RCC 7860 (cell line): ENCODE measurements around the gene TRIM9.

Experiments
- DNase-seq: peaks from one replicate; pipeline ENCODE4 v3.0.0-alpha.2; 2015; ENCODE audit warnings: low spot score
- FAIRE-seq: peaks from 2 replicates; lab custom pipeline; 2012; peaks lifted over from hg19 to GRCh38; lab: Jason Lieb, UNC

The TRIM9 gene

GRCh38 chr14:51093371-51094281 lies 1.3 kb downstream of the TRIM9 start:
- DNase-seq (peak; percentile 12), FAIRE-seq (no peak)

DNA sequence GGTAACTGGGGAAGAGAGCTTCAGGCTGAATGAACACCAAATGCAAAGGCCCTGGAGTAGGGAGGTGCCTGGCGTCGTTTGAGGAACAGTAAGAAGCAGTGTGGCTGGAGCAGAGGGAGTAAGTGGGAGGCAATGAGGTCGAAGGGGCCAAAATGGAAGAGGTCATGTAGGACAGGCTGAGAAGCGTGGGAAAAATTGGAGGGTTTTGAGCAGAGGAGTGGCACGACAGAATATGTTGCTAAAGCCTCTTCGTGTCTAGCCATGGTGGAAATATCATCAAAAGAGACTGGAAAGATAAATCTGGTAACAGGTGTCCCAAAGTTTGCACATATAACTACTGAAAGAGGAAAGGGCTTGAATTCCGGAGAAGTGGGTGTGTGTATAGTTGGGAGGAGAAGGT lies 1.9 kb downstream of the TRIM9 start:
- DNase-seq (no peak), FAIRE-seq (no peak)

DNA sequence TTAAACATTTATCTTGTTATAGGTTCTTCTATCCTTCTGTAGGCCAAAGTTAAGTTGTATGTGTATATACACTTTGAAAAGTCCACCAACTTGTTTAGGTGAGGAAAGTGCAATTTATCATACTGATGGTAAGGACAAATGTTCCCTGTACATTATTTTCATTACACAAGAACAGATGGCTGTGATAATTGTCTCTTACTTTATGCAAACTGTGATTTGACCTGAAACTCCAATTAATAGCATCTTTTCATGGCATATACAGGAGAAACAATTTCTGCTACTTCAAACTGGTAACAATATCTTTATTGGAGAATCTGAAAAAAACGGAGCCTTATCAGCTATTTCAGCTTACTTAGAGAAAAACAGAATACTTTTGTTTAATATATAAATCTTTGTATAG lies 5.6 kb downstream of the TRIM9 start:
- DNase-seq, result no peak
- FAIRE-seq, result no peak

GRCh38 chr14:51087031-51087441 lies 7.9 kb downstream of the TRIM9 start:
- peak; percentile 17 for DNase-seq

DNA sequence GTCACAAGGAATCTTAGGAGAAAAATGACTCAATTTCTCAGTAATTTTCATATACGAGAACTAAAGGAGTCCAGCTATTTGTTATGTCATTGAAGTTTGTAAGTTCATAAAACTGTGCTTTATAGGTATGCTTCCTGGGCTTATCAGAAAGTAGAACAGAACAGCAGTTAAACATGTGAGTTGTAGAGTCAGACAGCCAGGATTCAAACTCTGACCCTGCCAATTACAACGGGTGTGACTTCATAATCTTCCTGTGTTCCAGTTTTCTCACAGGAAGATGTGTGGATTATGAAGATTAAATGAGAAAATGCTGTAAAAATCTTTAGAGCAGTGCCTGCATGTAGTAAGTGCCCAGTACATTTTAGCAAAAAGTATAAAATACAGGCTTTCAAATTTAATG lies 8.9 kb downstream of the TRIM9 start:
- FAIRE-seq (no peak), DNase-seq (no peak)

More at GRCh38 chr14:51087031-51087441, 7.9 kb downstream of the TRIM9 start:
- no peak for FAIRE-seq

- no peak for FAIRE-seq
- no peak for DNase-seq
Observed at GRCh38 chr14:51084962-51085361, 9.9 kb downstream of the TRIM9 start.

DNA sequence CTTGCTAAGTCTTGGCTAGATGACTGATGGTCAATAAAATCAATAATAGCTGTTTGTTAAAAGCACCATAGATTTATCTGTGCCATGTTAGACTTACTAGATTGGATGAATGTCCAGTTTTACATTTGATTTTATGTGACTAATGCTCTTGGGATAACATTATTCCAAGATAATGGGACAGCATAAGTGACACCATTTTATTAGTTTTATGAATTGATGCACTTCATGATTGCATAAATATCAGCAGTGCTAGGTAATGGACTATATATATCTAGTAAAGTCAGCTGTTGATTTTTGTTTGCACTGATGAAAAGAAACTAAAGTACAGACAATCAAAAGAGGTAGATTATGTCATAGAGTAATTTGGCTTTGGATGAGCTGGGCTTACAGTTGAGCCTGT lies 10.4 kb downstream of the TRIM9 start:
- no peak for DNase-seq
- no peak for FAIRE-seq

DNA sequence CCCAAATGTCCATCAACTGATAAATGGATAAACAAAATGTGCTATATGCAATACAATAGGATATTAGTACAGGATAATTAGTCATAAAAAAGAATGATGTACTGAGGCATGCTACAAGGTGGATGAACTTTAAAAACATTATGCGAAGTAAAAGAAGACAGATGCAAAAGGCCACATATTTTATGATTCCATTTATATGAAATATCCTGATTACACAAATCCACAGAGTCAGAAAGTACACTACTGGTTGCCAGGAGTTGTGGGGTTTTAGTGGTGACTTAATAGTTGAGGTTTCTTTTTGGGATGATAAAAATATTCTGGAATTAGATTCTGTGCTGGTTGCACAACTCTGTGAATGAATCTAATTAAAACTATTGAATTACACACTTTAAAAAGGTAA lies 12.6 kb downstream of the TRIM9 start:
- FAIRE-seq (no peak), DNase-seq (no peak)

- FAIRE-seq (no peak), DNase-seq (no peak)
Observed at GRCh38 chr14:51081712-51082111, 13.2 kb downstream of the TRIM9 start.

DNA sequence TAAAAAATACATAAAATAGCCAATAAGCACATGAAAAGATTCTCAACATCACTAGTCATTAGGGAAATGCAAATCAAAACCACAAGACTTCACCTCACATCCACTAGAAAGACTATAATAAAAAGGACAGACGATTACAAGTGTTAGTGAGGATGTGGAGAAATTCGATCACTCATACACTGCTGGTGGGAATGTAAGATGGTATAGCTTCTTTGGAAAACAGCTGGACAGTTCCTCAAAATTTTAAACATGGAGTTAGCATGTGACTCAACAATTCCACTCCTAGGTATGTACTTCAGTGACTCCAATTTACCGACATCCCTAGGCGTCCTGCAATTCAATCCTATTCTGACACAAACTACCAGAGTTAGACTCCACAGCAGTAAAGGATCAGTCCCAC lies 13.7 kb downstream of the TRIM9 start:
- DNase-seq (no peak), FAIRE-seq (no peak)

DNA sequence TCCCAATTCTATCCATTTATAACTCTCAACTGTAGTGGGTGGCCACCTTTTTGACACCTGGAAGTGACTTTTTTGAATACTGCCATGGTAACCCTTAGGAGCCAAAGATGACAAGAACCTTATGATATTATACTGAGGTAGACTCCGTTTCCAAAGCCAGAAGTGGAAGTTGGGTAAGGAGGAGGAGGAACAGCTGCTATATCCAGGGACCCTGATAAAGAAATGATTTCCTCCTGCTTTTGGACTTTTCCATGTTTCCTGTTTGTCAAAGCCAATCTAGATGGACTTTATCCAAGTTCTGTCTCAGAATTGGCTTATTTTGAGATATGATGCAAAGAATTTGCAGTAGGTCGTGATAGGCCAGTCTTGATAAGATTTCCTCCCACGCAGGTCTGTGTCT lies 14.3 kb downstream of the TRIM9 start:
- FAIRE-seq, result no peak

DNA sequence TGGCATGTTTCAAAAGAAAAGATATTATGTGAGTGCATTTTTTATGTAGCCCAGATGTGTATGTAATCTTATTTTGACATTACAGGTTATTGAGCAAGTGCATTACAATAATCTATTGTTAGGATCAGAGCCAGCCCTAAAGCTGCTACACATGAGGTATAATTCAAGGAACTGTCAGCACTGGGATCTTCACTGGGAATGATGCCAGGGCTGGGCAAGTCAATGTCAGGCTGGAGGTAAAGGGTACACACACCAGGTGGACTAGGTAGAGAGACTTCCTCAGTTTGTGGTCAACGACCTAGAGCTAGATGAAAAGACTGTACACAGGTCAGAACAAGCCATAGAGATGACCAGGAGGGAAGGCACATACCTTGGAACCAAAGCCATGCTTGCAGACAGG lies 15.4 kb downstream of the TRIM9 start:
- no peak for FAIRE-seq

More for the DNA sequence above, 14.3 kb downstream of the TRIM9 start:
- no peak for DNase-seq

DNA sequence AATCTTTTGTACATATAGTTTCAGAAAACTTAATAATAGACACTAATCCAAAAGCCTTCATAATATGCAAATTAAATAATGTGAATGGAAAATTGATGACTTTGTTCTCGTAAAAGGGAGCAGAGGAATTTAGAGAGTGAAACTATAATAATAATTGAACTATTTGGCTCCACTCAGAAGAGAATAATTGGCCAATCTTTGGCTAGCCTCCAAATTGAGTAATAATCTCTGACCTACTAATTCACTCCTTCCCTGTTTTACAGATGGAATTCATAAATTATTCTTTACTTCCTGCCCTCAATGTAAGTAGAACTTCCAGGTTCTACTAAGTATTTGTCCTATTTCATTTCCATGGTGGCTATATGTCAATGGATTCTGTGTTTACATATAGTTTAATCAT lies 15.8 kb downstream of the TRIM9 start:
- FAIRE-seq (no peak), DNase-seq (no peak)

More for the DNA sequence above, 15.4 kb downstream of the TRIM9 start:
- no peak for DNase-seq

DNA sequence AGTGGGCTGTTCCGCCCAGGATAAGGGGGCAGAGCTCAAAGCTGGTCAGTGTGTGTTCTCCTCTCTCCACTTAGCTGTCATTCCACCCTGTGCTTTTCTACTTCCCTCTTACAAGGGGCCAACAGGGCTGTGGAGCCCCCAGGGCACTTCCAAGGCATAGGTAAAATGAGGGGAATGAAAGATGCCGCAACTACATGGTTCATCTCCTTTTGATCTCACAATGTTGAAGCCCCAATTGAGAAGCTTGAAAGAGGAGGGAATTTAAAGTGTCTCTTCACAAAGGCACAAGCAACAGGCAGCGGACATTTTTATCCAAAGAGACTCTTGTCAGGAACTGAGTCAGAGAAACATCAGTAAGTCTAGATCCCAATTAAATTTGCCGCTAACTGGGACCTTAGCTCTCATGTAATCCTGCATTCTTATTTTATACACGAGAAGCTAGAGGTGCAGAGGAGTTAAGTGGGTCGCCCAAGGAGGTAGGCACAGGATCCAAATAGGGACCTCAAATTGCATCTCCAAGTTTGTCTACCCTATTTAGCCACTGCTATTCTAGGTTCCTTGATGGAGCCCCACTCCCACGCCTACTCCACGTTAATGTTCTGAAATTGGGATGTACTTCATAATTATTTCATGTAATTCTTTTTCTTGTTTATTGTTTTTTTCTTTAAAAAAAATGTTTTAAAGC lies 20.1 kb downstream of the TRIM9 start:
- FAIRE-seq, result no peak

DNA sequence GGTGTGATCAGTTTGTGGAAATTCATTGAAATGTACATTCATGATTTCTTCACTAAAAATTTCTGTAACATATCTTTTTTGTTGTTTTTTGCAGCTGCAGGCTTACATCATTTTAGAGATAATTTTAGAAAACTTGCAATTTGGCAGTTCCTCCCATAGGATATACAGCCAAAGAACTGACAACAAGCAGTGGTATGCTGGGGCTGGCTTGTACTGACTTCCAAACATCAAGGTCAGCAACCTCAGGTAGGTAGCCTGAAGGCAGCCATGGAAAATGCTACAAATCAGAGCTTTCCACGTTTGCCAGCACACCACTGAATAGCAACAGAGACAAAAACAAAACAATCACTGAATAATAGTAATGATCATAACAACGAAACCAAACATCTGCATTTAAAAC lies 21.2 kb downstream of the TRIM9 start:
- no peak for FAIRE-seq

More for the DNA sequence above, 20.1 kb downstream of the TRIM9 start:
- no peak for DNase-seq

GRCh38 chr14:51072976-51073375 lies 21.9 kb downstream of the TRIM9 start:
- FAIRE-seq, result no peak
- DNase-seq, result no peak

More for the DNA sequence above, 21.2 kb downstream of the TRIM9 start:
- no peak for DNase-seq

DNA sequence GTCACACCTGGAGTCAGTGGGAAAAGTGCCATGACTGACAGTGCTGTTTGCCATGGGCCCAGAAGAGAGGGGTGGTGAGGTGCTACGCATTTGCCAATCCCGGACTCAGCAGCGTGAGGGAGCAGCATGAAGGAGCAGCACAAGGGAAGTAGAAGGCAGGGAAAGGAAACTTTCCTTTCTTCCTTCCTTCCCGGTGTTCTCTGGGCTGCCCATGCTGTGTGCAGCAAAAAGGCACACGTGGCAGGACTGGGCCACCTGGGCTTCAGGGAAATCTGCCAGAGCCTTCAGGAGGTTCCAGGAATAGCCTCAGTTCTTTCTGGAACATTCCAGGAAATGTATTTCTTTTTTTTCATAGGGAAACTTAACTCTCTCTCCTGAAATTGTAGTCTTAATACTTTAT lies 23.0 kb downstream of the TRIM9 start:
- no peak for DNase-seq
- FAIRE-seq, result no peak

DNA sequence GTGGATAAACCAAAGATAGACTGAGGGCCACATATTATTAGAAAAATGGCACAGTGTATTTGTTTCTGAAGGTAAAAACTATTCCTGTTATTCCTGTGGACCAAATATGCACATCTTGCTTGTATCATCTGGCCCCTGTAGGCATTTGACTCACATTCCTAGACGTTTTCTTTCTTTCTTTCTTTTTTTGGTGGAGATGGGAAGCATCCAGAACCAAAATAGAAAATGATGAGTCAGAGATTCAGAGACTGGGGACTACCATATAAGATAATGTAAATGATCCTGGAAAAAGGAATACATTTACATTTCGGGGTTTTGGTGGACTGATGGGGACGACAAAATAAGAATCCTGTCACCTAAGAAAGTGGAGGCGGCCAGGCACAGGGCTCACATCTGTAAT lies 24.2 kb downstream of the TRIM9 start:
- DNase-seq (no peak), FAIRE-seq (no peak)

GRCh38 chr14:51069055-51069454 lies 25.9 kb downstream of the TRIM9 start:
- DNase-seq (no peak), FAIRE-seq (no peak)

DNA sequence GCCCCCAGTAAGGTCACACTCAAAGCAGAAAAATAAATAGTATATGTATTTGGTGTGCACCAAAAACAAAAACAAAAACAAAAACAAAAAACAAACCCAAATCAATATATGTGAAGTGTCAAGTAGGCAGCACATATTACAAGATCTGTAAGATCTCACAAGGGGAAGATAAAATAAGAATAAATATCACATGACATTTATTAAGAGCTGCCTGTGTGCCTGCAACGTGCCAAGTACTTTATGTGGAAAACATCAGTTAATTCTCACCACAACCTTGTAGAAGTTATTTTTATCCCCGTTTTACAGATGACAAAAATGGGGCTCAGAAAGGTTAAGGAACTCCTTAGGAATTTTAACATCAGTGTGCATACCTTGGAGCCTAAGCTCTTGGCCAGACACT lies 26.6 kb downstream of the TRIM9 start:
- no peak for DNase-seq
- no peak for FAIRE-seq

GRCh38 chr14:51067295-51067694 lies 27.6 kb downstream of the TRIM9 start:
- no peak for DNase-seq
- FAIRE-seq, result no peak

DNA sequence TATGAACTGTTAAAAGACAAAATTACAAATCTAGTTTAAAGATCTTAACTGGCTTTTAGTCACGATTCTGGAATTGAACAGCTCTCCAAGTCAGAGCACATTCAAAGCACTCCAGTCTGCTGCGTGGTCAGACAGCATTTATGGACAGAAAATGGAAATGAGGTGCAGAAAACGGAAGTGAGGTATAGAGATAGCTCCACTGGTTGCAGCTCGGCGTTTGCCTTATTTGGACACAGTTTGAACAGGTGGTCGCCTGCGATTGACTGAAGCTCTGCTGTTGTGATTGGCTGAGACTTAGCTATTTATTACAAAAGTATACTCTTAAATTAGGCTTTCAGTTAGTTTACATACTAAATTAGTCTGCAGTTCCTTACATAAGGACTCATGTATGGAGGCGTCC lies 28.3 kb downstream of the TRIM9 start:
- no peak for DNase-seq
- FAIRE-seq, result no peak
